ENCODE results near the gene AMOTL2.

AMOTL2 gene

GRCh38 chr3:134366221-134366927 is 7.9 kb downstream of the AMOTL2 start:
- DNase-seq, result no peak

- no peak for DNase-seq
Measured at GRCh38 chr3:134365766-134366065, 8.5 kb downstream of the AMOTL2 start.

- DNase-seq, result no peak
Measured at GRCh38 chr3:134364936-134365765, 9.1 kb downstream of the AMOTL2 start.

DNA sequence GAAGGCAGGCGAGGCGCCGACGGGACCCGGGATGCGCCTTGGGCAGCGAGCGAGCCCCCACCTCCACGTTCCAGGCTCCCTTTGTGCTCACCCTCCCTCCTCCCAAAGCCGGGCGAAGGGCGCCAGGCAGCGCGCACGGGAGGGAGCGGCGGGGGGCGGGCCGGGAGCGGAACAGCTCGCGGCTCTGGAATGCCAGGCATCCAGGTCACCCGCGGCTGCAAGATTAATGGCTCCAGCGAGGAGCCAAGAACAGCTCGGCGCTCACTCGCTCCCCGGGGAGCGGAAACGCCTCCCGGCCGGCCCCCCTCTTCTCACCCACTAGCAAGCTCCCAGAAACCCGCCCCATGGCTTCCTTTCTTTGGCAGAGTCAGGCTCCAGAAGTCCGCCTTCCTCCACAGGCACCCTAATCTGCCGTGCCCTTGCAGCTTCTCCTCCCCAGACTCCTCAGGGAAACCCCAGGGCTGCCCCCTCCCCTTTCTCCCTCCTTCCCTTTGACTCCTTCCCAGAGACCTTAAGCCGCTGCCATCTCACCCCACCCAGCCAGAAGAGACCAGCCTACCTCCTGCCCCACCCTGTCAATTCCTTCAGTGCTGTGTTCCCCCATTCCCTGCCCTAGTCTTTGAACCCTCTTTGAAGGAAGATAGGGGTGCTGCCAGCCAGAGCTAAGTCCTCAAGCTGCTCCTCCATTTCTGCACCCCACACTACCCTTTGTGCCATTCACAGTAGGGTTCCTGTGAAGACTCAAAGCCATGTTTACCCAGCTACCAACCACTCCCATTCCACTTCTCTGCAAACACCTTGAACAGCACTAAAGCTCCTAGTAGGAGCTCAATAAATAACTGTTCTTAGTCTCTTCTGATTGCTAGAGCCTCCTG is 9.9 kb downstream of the AMOTL2 start:
- peak; percentile 71 to 89 (median 81) for DNase-seq

DNA sequence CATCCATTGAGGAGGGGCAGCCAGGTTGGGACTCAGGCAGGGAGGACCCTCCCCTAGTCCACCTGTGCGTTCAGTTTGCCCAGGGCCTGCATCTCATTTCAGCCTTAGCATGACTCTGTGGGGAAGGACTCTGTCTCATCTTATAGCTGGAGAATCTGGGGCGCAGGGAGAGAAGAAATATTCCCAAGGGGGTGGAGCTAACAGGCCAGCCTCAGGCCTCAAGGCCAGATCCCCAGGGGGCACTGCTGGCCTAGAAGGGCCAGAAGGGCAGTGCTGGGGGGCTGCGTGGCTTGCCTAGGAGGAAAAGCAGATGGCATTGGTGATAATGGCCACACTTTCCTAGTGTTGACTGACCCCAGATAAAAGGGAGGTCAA is 10.9 kb downstream of the AMOTL2 start:
- DNase-seq, result no peak

GRCh38 chr3:134362670-134363380 is 11.4 kb downstream of the AMOTL2 start:
- no peak for DNase-seq

- no peak for DNase-seq
Measured at GRCh38 chr3:134362221-134362620, 12.0 kb downstream of the AMOTL2 start.

- DNase-seq, result no peak
Measured at GRCh38 chr3:134361162-134361835, 12.9 kb downstream of the AMOTL2 start.

DNA sequence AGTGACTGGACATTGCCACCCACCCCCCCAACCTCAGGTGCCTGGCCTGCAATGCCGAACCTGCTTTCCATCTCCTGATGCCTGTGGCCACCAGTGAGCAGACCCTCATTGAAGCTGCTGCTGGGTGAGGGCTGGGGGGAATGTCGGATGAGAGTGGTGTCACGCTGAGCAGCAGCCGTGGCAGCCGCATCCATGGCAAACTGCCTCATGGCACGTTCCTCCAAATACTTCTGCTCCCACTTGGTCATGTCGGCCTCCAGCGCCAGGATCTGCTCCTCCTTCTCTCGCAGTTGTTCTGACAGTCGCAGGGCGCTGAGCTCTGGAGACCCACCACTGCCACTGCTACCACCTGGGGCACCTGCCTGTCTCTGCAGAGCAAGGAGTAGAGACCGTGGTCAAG is 14.2 kb downstream of the AMOTL2 start:
- no peak for DNase-seq

DNA sequence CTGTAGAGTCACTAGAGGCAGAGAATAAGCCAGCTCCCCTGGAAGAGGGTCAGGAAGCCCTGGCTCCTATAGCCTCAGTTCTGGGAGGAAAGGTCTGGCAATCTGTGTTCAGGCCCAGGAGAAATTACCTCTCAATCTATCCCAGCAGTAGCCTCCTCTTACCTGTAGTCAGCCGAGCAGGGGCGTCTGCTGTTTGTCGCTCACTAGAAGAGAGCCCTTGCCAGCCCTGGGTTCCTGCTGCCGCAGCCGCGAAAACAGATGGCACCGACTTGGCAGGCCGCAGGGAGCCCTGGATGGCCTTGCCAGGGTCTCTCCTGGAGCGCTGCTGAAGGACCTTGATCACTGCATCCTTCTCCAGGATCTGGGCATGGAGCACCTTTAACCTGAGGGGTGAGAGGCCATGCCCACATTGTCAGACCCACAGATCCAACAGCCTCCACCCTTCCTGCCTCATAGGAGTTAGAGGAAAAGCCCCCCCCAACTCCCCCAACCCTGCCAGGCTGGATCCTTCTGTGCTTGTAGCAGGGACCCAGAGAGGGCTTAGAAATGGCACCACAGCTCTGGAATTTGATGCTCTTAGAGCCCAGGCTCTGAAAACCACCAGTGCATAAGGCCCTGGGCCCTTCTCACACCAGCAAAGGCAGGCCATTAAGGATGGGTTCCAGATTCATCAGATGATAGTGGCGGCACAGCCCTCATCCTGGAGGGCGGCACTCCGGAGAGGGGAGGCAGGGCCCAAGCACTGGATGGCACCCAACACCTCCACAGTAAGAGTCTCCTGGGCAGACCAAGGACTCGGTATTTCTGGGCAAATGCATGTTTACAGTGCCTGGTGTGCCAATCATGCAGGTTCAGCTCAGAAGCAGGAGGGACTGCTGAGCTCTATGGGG is 14.9 kb downstream of the AMOTL2 start:
- DNase-seq, result no peak

DNA sequence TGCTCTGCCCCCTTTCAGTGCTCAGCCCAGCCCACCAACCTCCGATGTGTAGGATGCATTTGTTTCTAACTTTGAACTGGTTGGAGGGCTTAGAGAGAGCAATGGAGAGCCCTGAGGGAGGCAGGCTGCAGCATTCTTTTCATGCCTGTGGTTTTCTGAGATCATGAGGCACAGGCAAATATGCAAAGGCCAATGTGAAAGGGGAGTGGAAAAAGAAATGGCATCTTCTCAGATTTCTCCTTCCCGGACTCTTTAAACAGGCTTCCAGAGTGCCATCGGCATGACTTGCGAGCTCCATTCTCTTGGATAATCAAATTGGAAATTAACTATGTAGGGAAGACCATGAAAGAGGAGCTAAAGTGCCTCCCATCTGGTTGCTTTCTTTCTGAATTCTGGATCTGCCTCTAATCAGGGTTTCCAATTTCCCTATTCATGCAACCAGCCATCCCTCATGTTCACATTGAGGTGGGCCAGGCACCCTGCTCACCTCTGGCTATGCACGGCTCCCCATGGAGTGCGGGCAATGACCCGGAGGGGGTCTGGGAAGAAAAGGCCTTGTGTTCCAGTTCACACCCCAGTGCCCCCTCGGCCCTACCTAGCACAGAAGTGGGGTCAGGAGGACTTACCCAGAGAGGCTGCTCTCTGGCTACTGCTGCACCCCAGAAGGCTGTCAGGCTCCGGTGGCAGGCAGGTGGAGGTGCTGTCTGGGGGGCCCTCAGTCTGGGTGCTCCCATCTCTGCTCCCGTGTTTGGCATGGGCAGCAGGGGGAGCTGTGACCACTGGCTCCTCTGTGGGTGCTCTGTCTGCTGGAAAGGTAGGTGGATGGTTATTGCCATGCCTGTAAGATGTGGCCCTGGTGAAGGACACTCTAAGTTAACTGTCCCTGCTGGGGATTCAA is 16.1 kb downstream of the AMOTL2 start:
- DNase-seq, result peak in 1 of 3 experiments; percentile 26

GRCh38 chr3:134357261-134357913 is 16.9 kb downstream of the AMOTL2 start:
- DNase-seq, result no peak

DNA sequence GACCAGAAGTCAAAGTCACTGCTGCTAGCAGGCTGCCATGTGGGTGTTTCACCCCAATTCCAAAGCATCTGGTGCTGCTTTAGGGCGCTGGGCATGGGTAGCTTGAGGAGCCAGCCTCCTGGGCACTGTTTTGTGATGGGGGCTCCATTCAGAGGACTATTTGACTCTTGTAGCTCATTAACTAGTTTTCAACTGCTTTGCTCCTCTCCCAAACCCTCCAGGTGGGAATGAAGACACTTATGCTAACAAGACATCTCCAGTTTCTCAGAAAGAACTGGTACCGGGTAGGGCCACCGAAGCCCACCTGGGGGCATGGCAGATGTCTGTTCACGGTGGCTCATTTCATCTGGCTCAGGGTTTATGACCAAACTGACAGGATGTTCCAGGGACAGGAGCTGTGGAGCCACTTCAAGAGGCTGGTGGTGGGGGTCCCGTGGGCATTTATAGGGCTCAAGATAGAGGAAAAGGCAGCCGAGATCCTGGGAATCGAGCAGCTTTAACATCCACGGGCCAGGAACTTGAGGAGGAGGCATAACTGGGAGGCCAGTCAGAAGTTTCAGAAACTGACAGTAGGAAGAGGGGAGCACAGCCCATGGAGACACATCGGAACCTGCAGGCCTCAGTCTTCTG is 17.7 kb downstream of the AMOTL2 start:
- no peak for DNase-seq

DNA sequence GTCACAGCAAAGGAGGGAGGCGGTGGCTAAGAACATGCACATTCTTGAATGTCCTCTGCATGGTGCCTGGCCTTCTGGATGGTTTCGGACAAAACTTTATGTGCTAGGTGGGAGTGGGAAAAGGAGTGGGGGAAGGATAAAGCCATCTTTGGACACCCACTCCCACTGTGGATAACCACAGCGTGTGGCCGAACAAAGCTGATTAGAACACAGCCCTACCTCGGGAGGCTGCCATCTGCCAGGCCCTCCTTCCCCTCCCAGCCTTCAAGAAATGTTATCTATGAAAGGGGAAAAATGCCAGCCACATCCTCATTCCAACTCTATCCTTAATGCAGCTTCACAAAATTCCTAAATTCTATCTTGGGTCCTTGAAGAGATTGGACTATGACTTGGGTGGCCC is 18.8 kb downstream of the AMOTL2 start:
- no peak for DNase-seq

- no peak for DNase-seq
Measured at GRCh38 chr3:134354612-134355251, 19.5 kb downstream of the AMOTL2 start.

DNA sequence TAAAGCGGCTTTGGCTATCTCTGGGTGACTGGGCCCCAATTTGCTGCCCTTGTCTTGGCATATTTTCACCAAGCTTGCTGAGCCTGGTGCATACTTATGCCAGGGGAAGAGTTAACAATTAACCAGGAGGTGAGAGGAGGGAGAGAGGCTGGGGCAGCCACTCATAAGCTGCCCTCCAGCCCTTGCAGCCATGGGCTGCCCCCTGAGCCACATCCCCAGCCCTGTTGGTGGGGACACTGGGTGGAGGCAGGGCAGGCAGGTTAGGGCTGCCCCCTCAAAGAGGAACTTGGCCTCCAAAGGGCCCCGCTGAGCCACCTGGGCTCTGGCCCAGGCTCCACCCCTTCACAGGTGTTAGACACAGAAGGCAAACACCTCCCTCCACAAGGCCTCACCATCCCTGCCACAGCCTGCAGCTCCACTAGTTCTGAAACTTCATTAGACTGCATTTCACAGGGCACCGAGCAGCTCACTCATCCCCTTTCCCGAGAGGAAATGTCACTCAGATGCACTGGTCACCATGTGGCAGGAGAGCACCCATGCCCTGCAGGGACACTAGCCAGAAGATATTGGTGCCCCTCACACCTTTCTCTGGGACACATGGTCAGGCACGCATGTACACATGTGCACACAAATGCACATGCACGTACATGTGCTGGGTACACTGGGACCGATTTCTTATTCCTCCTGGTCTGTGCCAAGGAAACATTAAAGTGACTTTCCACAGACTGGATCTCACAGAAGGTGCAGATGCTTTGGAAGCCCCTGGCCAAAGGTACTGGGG is 20.2 kb downstream of the AMOTL2 start:
- DNase-seq, result no peak

GRCh38 chr3:134353171-134353825 is 20.9 kb downstream of the AMOTL2 start:
- no peak for DNase-seq

Measured in NCI-H1417 (cell line).